ENCODE measurements around the gene KIF16B.
"Not testable (repeated sequence)": the region's sequence is repeated elsewhere in the genome, so short reads cannot be mapped to it uniquely, and the experiment has no call there.

The KIF16B gene

DNA sequence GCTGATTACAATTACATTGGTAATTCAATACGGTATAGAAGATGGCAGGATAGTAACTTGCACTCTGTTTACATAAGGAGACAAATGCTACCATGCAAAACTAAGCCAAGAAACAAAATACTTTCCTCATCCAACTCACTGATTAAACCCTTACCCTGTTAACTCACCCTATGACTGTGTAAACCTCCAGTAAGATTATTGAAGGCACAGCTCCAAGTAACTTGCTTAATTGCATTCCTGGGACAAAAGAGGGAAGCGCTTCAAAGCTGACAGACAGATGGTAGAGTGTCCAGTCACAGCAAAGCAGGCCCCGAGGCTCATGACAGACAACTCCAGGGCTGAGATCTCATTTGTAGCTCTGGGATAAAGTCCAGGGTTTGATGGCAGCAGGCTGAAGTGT lies 6.9 kb upstream of the KIF16B start:
- Mint-ChIP-seq H3K36me3 (ENCODE audit: low read depth) (no peaks in the 10 kb centered on the region), H3K4me3 (no peak overlapping the region), H3K27me3 (peaks cover 8% of the 10 kb centered on the region), H3K9me3 (no peaks in the 10 kb centered on the region), H3K4me1 (ENCODE audit: low read depth) (peaks cover 8% of the 10 kb centered on the region), H3K27ac (no peak overlapping the region)
- intact Hi-C loops (cut with micrococcal nuclease), result no loop called here

DNA sequence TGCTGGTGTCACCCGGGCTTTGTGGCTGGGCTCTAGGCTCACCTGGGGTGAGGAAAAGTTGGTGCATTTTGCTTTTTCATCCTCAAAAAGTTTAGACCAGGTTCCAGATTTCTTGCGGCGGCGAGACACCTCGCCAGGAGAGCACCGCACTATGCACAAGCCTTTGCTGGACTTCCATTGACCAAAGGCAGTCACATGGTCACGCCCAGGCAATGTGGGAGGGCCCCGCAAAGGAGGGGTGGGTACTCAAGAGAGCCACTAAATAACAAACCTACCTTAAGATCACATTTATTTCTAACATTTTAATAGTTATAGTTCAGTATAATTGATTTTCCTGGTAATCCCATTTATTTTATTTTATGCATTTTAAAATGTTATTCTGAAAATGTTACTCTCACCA lies 3.0 kb upstream of the KIF16B start:
- Mint-ChIP-seq H3K4me3 (no peak overlapping the region), H3K9me3 (no peaks in the 10 kb centered on the region), H3K27me3 (peaks cover 1% of the 10 kb centered on the region)

DNA sequence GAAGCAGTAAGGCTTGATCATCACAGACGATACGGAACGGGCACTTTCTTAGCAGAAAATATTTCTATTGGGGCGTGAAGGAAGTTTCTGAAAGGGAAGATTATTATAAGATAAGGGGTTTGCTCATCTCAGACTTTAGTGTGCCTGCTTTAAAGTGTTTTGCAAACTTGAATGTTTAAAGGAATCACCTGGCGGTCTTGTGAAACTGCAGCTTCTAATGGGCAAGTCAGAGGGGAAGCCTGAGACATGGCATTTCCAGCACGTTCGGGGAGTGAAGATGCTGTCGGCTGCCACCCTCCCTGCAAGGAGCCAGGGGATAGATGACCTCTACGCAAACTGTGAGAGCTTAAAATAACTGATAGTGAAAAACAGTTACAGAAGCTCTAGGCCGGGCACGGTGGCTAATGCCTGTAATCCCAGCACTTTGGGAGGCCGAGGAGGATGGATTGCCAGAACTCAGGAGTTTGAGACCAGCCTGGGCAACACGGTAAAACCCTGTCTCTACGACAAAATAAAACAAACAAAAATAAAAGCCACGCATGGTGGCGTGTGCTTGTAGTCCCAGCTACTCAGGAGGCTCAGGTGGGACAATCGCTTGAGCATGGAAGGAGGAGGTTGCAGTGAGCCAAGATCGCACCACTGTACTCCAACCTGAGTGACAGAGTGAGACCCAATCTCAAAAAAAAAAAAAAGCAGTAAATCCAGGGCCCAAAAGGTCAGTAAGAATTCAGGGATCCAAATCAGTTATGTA lies 2.3 kb upstream of the KIF16B start:
- Mint-ChIP-seq H3K4me3 (peak overlapping the region; percentile 79), H3K27ac (peak overlapping the region; percentile 72), H3K36me3 (ENCODE audit: low read depth) (peaks cover 9% of the 10 kb centered on the region), H3K4me1 (ENCODE audit: low read depth) (peaks cover 42% of the 10 kb centered on the region), H3K27me3 (peaks cover 1% of the 10 kb centered on the region), H3K9me3 (no peaks in the 10 kb centered on the region)
- intact Hi-C loops (cut with micrococcal nuclease), result no loop called here

More for the DNA sequence above, 3.0 kb upstream of the KIF16B start:
- Mint-ChIP-seq H3K4me1 (ENCODE audit: low read depth) (peaks cover 36% of the 10 kb centered on the region), H3K36me3 (ENCODE audit: low read depth) (peaks cover 9% of the 10 kb centered on the region), H3K27ac (no peak overlapping the region)
- intact Hi-C loops (cut with micrococcal nuclease), result no loop called here

DNA sequence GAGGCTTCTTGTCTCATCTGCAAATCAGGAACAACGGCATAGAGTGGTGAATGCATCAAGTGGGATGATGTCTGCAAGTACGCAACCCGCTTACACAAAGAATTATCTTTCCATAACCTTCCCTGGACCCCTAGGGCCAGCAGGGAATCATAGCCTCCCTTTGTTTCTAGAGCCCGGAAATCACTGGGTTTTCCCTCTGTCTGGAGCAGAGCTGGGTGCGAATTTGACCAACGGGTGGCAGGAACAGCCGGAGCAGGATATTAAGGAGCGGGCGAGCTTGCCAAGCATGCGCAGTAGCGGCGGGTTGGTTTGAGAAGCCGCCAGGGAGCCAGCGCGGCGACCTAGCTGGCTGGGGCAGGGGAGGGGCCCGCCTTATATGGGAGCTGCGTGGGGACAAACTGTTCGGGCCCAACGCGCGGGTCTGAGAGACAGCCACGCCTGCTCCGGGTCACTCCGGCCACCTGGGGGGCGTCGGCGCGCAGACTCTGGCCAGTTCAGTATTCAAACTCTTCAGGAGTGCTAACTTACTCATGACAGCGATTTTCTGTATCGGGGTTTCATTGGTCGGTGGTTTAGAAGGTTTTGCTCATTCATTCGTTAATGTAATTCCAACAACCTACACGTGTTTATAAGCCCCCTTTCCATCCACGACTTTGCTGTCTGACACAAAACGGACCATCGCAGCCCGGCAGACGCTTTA lies 1.6 kb upstream of the KIF16B start:
- Mint-ChIP-seq H3K9me3 (no peaks in the 10 kb centered on the region), H3K4me1 (ENCODE audit: low read depth) (peaks cover 48% of the 10 kb centered on the region), H3K27me3 (peaks cover 1% of the 10 kb centered on the region), H3K4me3 (peak overlapping the region; percentile 79), H3K36me3 (ENCODE audit: low read depth) (peaks cover 9% of the 10 kb centered on the region), H3K27ac (peak overlapping the region; percentile 72)
- intact Hi-C loops (cut with micrococcal nuclease), result no loop called here

DNA sequence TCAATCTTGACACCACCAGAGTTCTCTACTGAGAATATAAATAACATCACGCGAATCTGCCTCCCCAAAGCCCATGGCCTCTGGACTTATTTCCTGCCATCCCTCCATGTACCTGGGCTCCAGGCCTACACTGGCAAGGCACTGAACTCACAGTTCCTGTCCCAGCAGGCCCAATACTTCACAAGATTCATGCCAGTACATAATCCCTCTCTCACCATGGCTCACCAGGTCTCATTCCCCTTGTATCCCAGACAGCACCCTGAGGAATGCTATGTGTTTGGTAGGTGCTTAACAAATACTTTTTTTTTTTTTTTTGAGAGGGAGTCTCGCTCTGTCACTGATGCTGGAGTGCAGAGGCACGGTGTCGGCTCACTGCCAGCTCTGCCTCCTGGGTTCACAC lies 1.9 kb downstream of the KIF16B start:
- Mint-ChIP-seq H3K4me1 (ENCODE audit: low read depth) (peaks cover 55% of the 10 kb centered on the region), H3K27me3 (peaks cover 1% of the 10 kb centered on the region), H3K4me3 (no peak overlapping the region)

DNA sequence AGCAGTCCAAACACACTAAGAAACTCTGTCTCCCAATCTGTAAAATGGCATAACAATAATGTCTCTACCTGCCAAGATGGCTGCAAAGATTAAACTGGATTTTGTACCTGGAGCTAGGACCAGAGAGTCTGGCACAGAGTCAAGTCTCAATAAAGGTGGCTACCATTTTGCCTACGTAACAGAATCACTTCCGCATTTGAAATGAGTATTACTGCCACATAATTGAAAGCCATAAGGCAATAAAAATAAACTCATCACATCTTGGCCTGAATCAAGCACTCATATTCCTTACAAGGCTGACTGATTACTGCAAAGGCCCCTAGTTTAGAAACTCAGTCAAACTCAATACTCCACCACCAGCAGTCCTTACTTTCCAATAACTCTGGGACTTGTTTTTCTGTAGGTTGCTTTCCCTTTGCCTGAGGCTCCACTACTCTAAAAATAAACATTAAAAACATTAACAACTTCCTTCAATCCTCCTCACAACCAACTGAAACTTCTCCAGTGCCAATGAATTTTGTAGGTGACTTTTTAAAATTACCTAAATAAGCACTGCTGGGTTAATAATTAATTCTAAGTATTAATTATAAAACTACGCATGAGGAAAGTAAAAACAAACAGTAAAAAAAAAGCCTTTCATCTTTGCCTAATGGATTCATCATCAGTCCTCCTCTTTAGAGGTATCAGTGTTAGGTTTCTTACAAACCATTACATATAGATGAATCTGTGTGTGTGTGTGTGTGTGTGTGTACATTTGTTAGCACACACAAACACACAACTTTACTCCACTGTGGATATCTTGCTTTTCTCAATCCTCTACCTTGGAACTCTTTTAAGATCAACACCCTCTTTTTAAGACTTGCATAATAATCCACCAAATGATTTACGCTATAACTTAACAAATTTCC lies 3.7 kb downstream of the KIF16B start:
- Mint-ChIP-seq H3K36me3 (ENCODE audit: low read depth) (peaks cover 9% of the 10 kb centered on the region), H3K27me3 (no peaks in the 10 kb centered on the region), H3K27ac (no peak overlapping the region), H3K9me3 (no peaks in the 10 kb centered on the region), H3K4me3 (no peak overlapping the region), H3K4me1 (ENCODE audit: low read depth) (peaks cover 51% of the 10 kb centered on the region)
- intact Hi-C loops (cut with micrococcal nuclease), result no loop called here

More for the DNA sequence above, 1.9 kb downstream of the KIF16B start:
- Mint-ChIP-seq H3K27ac (no peak overlapping the region), H3K36me3 (ENCODE audit: low read depth) (peaks cover 9% of the 10 kb centered on the region), H3K9me3 (no peaks in the 10 kb centered on the region)
- intact Hi-C loops (cut with micrococcal nuclease), result no loop called here

DNA sequence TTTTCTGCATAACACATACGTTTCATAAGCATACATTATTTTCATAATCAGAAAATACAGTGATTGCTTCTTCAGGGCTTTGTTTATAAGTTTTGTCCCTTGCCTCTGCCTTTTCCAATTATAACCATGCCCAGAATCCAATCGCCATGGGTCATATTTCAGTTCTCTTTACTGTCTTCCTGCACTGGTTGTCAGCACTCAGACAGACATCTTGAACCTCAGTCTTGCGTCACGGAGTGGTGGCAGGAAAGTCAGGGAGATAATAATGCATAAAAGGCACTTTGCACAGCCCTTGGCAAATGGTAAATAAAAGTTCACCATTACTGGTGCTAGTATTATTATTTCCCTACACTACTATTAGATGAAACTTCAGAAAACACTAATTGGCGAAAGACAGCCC lies 7.2 kb downstream of the KIF16B start:
- intact Hi-C loops (cut with micrococcal nuclease), result no loop called here
- Mint-ChIP-seq H3K27ac (no peak overlapping the region), H3K27me3 (no peaks in the 10 kb centered on the region), H3K4me3 (no peak overlapping the region), H3K36me3 (ENCODE audit: low read depth) (no peaks in the 10 kb centered on the region), H3K9me3 (no peaks in the 10 kb centered on the region), H3K4me1 (ENCODE audit: low read depth) (peaks cover 39% of the 10 kb centered on the region)

DNA sequence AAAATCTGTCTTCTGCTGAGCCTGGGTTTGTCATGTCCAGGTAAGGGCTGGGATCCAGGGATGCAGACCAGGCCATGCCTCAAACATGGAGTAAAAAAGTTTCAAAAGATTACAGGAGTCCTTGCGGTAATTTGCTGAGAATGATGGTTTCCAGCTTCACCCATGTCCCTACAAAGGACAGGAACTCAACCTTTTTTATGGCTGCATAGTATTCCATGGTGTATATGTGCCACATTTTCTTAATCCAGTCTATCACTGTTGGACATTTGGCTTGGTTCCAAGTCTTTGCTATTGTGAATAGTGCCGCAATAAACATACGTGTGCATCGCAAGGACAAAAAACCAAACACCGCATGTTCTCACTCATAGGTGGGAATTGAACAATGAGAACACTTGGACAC lies 9.2 kb downstream of the KIF16B start:
- H3K36me3 Mint-ChIP-seq (ENCODE audit: low read depth); H3K4me3 Mint-ChIP-seq; intact Hi-C loops (cut with micrococcal nuclease); H3K27me3 Mint-ChIP-seq; H3K27ac Mint-ChIP-seq; H3K9me3 Mint-ChIP-seq: not testable (repeated sequence)
- peaks cover 25% of the 10 kb centered on the region for H3K4me1 Mint-ChIP-seq (ENCODE audit: low read depth)

DNA sequence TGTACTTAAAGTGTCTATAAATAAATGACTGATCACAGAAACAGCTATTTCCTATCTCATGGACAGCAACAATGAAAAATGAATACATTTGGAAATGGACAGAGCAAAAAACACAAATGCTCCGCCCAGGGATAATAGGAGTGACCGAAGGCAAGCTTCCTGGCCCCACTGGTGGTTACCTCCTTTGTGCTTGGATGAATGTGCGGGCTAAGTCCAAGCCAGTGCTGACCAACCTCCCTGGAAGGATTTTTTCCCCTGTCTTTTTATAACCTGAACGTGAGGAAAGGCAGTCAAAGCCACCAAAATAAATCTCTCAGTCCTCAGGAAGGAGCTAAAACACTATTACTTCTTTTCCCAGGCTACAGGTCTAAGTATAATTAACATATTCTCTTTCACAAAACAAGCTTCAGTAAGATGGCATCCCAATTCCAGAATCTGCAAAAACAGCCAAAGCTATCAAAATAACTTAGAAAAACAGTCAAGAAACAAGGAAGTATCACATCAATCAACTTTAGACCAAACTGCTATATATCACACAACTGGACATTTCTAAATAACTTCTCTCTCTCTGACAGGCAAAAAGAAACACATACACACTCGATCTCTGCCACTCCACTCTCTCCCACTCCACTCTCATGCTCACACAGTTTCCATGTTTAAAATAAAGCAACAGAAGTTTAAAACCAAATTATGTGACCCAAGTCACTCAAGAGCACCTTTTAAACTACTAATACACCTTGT lies 10.0 kb downstream of the KIF16B start:
- Mint-ChIP-seq H3K4me1 (ENCODE audit: low read depth) (peaks cover 25% of the 10 kb centered on the region), H3K27me3 (no peaks in the 10 kb centered on the region), H3K4me3 (no peak overlapping the region), H3K27ac (no peak overlapping the region), H3K9me3 (no peaks in the 10 kb centered on the region), H3K36me3 (ENCODE audit: low read depth) (no peaks in the 10 kb centered on the region)
- intact Hi-C loops (cut with micrococcal nuclease), result no loop called here

DNA sequence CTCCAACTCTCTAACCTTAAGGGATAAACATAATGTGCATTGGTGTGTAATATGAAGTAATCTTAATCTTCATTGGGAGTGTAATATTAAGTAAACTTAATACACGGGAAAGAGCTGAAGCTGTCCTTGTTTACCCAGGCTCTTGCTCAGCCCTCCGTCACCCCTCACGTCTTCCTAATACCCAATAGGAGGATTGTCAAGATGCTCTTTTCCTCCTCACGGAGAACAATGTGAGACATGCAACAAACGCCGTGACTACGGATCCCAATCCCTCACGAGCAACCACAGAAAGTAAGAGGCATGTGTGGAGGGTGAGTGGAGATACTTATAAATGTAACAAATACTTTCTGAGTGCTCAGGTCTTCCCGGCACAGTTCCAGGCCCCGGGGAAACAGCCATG lies 11.0 kb downstream of the KIF16B start:
- intact Hi-C loops (cut with micrococcal nuclease), result no loop called here
- Mint-ChIP-seq H3K4me1 (ENCODE audit: low read depth) (peaks cover 25% of the 10 kb centered on the region), H3K4me3 (no peak overlapping the region), H3K9me3 (no peaks in the 10 kb centered on the region), H3K27ac (no peak overlapping the region), H3K36me3 (ENCODE audit: low read depth) (no peaks in the 10 kb centered on the region), H3K27me3 (no peaks in the 10 kb centered on the region)

DNA sequence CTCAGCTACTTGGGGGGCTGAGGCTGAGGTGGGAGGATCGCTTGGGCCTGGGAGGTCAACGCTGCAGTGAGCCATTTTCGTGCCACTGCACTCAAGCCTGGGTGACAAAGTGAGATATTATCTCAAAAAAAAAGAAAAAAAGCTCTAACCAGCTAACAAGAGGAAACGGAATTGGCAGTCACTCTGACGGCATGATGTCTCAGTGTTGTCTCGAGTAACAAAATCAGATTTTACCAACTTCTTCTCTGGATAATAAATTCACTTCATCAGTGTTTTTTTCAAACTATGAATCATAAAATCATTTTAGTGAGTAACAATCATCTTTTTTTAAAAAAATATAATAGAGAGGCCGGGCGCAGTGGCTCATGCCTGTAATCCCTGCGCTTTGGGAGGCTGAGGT lies 12.6 kb downstream of the KIF16B start:
- Mint-ChIP-seq H3K27ac (no peak overlapping the region), H3K27me3 (no peaks in the 10 kb centered on the region), H3K4me1 (ENCODE audit: low read depth) (peaks cover 34% of the 10 kb centered on the region), H3K9me3 (no peaks in the 10 kb centered on the region), H3K36me3 (ENCODE audit: low read depth) (no peaks in the 10 kb centered on the region), H3K4me3 (no peak overlapping the region)
- intact Hi-C loops (cut with micrococcal nuclease), result no loop called here

DNA sequence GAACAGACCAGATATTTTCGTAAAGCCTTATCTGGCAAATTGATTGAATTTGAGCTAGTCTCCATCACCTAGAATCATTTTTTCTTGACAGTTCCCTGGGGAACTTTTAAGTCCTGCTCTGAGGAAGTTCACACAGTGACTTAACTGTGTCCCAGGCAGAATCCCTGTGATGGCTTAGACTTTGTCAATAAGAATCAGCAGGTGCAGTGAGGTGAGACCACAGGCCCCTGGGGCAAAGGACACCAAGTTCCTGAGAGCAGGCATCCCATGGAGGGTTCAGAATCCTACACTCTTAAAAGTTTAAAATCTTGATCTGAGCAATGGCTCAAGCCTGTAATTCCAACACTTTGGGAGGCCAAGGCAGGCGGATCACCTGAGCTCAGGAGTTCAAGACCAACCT lies 13.0 kb downstream of the KIF16B start:
- no peak overlapping the region for H3K27ac Mint-ChIP-seq
- H3K9me3 Mint-ChIP-seq, result no peaks in the 10 kb centered on the region

DNA sequence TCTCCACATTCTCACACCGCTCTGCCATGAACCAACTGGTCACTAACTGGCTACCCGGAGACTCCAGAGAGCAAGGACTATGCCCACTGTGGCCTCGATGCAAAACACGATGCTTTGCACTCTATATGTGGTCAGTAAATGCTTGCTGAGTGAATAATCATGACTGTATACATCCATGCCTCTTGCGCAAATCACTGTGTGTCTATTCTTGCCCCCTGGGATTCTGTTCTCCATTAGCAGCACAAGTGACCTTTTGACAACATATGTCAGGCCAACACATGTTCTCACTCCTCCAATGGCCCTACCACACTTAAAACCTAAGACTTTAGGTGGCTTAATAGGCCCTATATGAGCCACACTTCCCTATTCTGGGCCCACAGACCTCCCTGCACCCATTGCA lies 16.9 kb downstream of the KIF16B start:
- Mint-ChIP-seq H3K36me3 (ENCODE audit: low read depth) (no peaks in the 10 kb centered on the region), H3K27ac (peak overlapping the region; percentile 41), H3K4me3 (no peak overlapping the region), H3K4me1 (ENCODE audit: low read depth) (peaks cover 59% of the 10 kb centered on the region), H3K27me3 (no peaks in the 10 kb centered on the region), H3K9me3 (no peaks in the 10 kb centered on the region)
- intact Hi-C loops (cut with micrococcal nuclease), result no loop called here

More for the DNA sequence above, 13.0 kb downstream of the KIF16B start:
- Mint-ChIP-seq H3K27me3 (no peaks in the 10 kb centered on the region), H3K4me3 (no peak overlapping the region), H3K4me1 (ENCODE audit: low read depth) (peaks cover 34% of the 10 kb centered on the region), H3K36me3 (ENCODE audit: low read depth) (no peaks in the 10 kb centered on the region)
- intact Hi-C loops (cut with micrococcal nuclease), result no loop called here

Data from dendritic cell treated with granulocyte-macrophage colony-stimulating factor and Interleukin-4, amounts not matched to agents 40 ng/mL and 50 ng/mL, for 4 days (primary cell).